T-helper 2 cell treated with Interferon-gamma antibody and Interleukin-4, amounts not matched to agents 100 ng/mL and 5 ng/mL, for 36 hours (primary cell): Measurements from ENCODE around the gene CPNE2. TPM values are rescaled to one million over a fixed set of nuclear protein-coding genes. Genes with fewer than 3 reads are reported as not detected.
"Not testable (repeated sequence)": the region's sequence is repeated elsewhere in the genome, so short reads cannot be mapped to it uniquely, and the experiment has no call there.

ENCODE experiments used
- intact Hi-C: fragments of 100-400 bp; cut with micrococcal nuclease; formaldehyde crosslinking; loops from one replicate; pipeline ENCODE4 v1.15.1; 2023
- total RNA-seq: library from RNA; stranded (reverse); gene quantifications from 2 replicates; pipeline ENCODE4 v1.2.3, GENCODE V29; 2022

The CPNE2 gene
- total RNA-seq, 1 donor from 2014 or later: 3.9 TPM

GRCh38 chr16:57096793-57097192 is 4.4 kb downstream of the CPNE2 start:
- intact Hi-C loops: no loop called here

GRCh38 chr16:57098188-57098841 is 5.9 kb downstream of the CPNE2 start:
- intact Hi-C loops: no loop called here

GRCh38 chr16:57099965-57100364 is 7.6 kb downstream of the CPNE2 start:
- intact Hi-C loops: not testable (repeated sequence)

GRCh38 chr16:57100445-57100844 is 8.1 kb downstream of the CPNE2 start:
- intact Hi-C loops: no loop called here

- intact Hi-C loops: no loop called here
These were observed 10.8 kb downstream of the CPNE2 start for GRCh38 chr16:57102888-57103851.

GRCh38 chr16:57104706-57105105 is 12.3 kb downstream of the CPNE2 start:
- intact Hi-C loops: no loop called here

GRCh38 chr16:57105184-57105583 is 12.8 kb downstream of the CPNE2 start:
- intact Hi-C loops: no loop called here

- intact Hi-C loops: no loop called here
These were observed 14.4 kb downstream of the CPNE2 start for GRCh38 chr16:57106767-57107166.

GRCh38 chr16:57107321-57107922 is 15.0 kb downstream of the CPNE2 start:
- intact Hi-C loops: no loop called here

- intact Hi-C loops: no loop called here
These were observed 16.0 kb downstream of the CPNE2 start for GRCh38 chr16:57108432-57108831.

- intact Hi-C loops: not testable (repeated sequence)
These were observed 17.1 kb downstream of the CPNE2 start for GRCh38 chr16:57109259-57110105.

GRCh38 chr16:57110937-57111336 is 18.6 kb downstream of the CPNE2 start:
- intact Hi-C loops: no loop called here

GRCh38 chr16:57111420-57111819 is 19.0 kb downstream of the CPNE2 start:
- intact Hi-C loops: no loop called here

GRCh38 chr16:57112403-57113041 is 20.1 kb downstream of the CPNE2 start:
- intact Hi-C loops: no loop called here

GRCh38 chr16:57113042-57113453 is 20.7 kb downstream of the CPNE2 start:
- intact Hi-C loops: no loop called here

GRCh38 chr16:57113664-57114063 is 21.3 kb downstream of the CPNE2 start:
- intact Hi-C loops: no loop called here

GRCh38 chr16:57115168-57115513 is 22.8 kb downstream of the CPNE2 start:
- intact Hi-C loops: no loop called here

GRCh38 chr16:57115514-57116182 is 23.3 kb downstream of the CPNE2 start:
- intact Hi-C loops: no loop called here

- intact Hi-C loops: no loop called here
These were observed 26.2 kb downstream of the CPNE2 start for GRCh38 chr16:57118461-57119084.
